Hematopoietic multipotent progenitor cell treated with erythropoietin and hydrocortisone succinate and interleukin-3 and kit ligand, for 15 days (in vitro differentiated cells): ENCODE data around the gene SMIM1.
"Not testable (repeated sequence)": the region's sequence is repeated elsewhere in the genome, so short reads cannot be mapped to it uniquely, and the experiment has no call there.

Source experiments
- DNase-seq: peaks from one replicate; pipeline ENCODE4 v3.0.0-alpha.2; 2015; ENCODE audit warnings: low spot score

Gene SMIM1

GRCh38 chr1:3796215-3797061 is 23.9 kb downstream of the SMIM1 start, which contains the start of gene LRRC47:
LRRC47 (minus strand) TSS chr1:3796498; CDS start chr1:3796476, 22 bp downstream.
- DNase-seq, result peak; percentile 90

GRCh38 chr1:3799976-3800685 is 27.6 kb downstream of the SMIM1 start:
- no peak for DNase-seq

GRCh38 chr1:3800795-3801194 is 28.2 kb downstream of the SMIM1 start:
- not testable (repeated sequence) for DNase-seq

DNA sequence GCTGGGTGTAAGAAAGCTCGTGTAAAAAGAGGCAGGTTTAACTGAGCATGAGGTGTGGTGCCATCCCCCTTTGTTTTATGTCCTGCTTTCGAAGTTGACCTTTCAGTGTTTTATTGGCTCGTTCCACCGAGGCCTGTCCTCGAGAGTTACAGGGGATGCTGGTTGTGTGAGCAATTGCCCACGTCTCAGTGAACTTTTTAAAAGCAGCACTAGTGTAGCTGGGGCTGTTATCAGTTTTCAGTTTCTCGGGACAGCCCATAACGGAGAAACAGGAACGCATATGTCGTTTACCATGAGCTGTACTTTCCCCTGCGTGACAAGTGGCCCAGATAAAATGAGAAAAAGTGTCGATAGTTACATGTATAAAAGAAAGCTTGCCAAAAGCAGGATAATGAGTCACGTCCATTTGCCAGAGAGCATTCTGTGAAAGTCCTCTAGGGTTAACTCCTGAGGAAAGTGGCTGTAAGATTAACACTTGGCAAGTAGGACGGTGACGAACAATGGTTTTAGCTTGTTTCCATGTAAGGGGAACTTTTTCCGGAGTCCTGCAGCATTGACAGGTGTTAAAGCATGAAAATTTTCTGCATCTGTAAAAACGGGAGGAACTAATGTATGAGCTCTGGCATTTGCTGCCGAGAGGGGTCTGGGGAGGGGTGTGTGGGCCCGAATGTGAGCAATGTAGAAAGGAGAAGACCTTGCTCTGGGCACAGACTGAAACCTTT is 31.5 kb downstream of the SMIM1 start:
- DNase-seq, result peak; percentile 36

DNA sequence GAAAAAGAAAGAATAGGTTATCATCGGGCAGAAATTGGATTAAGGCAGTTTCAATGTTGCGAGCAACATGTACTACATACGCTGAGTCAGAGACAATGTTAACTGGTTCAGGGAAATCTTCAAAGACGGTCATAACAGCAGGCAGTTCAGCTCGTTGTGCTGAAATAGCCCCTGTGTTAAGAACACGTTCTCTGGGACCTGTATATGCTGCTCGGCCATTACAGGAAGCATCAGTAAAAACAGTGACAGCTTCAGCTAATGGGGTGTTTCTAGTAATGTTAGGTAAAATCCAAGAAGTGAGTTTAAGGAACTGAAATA is 32.0 kb downstream of the SMIM1 start:
- not testable (repeated sequence) for DNase-seq

DNA sequence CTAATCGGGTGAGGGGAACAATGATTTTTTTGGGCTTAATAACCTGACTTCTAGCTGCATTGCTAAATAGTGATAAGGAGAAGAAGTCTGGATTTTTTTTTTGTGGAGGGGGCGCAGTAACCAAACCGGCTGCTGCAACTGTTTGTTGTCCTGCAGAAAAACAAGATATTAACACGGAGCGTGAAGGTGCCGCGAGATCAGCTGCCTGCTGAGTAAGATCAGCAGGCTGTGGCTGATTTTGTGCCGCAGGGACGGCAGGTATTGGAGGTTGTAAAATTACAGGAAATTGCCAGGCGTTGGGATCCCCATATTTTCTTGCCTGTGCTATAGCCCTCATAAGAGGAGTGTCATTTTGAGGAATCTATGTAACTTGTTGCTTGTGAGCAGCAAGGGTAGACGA is 32.5 kb downstream of the SMIM1 start:
- DNase-seq, result no peak

DNA sequence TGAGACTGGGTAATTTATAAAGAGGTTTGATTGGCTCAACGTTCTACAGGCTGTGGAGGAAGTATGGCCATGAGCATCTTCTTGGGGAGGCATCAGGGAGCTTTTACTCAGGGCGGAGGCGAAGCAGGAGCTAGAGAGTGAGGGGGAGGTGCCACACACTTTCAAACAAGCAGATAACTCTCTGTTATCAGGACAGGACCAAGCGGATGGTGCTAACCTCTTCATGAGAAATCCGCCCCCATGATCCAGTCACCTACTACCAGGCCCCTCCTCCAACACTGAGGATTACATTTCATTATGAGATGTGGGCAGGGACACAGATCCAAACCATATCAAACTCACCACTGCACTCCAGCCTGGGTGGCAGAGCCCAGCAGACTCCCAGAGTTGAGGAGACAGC is 35.2 kb downstream of the SMIM1 start:
- no peak for DNase-seq

- DNase-seq, result no peak
These were observed 37.1 kb downstream of the SMIM1 start for GRCh38 chr1:3809680-3810079.

DNA sequence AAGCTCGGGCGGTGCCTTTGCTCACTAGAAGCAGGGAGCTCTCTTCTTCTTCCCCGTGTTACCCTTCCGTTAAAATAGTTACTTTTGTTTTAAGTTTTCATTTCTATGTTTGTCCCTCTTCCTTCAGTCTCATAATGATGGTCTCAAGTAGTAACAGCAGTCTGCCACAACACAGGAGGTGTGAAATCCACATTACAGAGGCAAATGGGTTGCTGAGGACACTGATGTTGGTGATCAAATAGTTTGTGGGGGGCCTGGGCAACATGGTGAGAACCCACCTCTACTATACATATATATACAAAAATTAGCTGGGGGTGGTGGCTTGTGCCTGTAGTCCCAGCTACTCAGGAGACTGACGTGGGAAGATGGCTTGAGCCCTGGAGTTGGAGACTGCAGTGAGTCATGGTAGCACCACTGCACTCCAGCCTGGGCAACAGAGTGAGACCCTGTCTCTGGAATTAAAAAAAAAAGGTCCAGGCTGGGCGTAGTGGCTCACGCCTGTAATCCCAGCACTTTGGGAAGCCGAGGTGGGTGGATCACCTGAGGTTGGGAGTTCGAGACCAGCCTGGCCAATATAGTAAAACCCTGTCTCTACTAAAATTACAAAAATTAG is 37.7 kb downstream of the SMIM1 start:
- DNase-seq, result not testable (repeated sequence)

DNA sequence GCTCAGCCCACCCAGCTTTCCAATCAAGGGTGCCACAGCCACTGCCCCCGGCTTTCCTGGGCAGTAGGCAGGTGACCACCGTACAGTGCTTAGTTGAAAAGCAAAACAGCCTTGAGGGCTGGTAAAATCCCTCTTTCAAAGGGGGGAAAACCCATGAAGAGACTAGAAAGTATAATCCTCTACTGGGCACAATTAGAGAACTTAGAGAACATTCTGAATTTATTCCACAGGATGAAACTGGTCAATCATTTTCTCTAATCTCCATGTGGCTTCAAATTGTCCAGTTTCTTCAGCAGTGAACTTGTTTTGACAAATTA is 39.0 kb downstream of the SMIM1 start:
- no peak for DNase-seq

DNA sequence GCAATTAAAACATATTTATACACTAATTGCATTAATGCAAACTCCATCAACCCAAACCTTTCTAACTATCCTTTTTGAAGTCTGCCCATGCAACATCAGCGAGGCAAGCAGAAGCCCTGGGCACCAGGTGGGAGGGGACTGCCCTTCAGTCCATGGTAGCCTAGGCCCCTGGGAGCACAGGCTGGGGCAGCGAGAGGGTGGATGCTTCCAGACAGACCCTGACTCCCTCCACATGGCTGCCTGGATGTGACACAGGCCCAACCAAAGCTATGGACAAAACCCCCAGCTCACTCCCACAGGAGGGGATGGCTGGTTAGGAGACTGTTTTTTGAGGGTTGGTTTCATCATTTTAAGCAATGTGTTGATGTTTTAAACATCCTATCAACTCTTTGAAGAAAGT is 41.5 kb downstream of the SMIM1 start:
- DNase-seq, result no peak

DNA sequence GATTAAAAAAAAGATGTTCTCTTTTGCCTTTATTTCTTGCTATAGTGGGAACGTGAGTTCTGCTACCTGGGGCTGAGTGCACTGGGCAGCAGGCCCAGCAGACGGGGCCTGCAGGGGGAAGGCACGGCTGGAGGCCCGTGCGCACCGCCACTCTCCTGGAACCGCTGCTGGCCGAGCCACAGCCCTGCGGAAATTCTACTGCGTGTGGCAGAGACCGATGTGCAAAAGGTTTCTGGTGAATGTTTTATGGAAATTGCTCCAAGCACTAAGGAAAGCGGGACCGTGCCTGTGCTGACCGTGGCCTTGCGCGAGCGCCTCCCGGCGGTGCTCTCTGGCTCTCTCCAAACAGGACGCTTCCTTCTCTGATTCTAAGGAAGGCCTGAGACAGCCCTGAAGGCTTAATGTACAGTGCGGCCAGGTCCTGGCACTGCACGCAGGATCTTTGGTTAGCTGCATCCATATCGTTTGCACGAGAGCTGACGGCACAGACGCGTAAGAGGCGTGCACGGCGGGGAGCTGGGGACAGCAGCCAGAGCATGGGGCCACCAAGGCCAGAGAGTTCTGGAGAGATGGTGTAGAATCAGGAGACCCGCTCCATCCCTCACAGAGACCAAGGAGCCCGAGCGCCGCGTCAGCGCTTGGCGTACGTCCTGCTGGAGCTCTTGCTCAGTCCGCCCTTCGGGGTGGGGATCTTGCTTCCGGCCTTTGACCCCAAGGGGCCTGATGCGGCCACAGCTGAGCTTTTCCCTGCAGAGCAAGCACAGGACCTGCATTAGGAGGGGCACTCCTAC is 42.4 kb downstream of the SMIM1 start:
- DNase-seq, result no peak

DNA sequence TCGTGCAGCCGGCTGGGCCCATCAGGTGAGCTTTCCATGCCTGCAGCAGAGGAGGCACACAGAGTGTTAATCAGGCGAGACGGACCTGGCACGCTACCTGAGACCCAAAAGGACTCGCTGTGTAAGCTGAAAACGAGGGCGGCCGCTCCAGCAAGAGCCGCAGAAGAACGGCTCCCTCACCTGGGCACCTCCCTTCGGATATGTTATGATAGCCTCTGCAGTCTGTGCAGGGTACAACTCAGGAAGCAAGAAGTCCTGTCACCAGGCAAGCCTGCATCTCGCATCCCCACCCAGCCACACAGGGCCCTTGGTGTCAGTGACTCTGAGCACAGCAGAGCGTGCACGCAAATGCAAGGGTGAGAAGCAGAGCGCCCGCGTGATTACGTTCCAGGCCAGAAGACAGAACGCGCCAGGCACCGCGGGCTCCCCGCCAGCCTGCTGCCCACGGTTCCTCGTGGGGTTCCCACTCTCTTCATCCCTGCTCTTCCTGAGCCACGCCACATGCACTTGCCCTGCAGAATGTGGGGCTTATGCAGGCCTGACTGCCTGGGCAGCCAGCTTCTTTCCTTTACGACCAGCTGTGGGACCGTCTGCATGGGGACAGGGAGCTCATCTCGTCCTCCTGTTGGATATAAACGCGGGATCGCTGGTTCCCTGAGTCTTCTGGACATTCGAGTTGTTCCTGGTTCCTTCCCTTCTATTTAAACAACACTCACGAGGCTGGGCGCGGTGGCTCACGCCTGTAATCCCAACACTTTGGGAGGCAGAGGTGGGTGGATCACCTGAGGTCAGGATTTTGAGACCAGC is 44.0 kb downstream of the SMIM1 start:
- DNase-seq, result no peak

DNA sequence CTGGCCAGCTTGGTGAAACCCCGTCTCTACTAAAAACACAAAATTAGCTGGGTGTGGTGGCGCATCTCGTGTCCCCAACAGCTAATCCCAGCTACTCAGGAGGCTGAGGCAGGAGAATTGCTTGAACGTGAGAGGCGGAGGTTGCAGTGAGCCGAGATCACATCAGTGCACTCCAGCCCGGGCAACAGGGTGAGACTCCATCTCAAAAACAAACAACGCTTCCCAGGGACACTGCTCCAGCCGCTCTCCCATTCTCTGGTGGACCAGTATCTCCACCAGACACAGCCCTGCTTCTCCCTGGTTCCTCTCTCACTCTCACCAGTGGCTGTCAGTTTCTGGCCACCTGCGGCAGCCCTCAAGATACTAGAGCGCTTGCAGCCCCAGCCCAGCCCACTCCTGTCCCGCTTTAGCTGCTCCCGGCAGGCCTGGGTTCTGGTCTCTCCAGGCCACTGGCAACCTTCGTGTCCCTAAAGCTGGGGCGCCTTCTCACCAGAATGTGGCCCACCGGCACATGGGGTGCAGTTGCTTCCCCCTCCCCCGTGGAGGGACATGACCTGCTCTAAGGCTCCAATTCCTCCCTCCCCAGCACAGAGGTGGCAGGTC is 44.7 kb downstream of the SMIM1 start:
- DNase-seq, result no peak

DNA sequence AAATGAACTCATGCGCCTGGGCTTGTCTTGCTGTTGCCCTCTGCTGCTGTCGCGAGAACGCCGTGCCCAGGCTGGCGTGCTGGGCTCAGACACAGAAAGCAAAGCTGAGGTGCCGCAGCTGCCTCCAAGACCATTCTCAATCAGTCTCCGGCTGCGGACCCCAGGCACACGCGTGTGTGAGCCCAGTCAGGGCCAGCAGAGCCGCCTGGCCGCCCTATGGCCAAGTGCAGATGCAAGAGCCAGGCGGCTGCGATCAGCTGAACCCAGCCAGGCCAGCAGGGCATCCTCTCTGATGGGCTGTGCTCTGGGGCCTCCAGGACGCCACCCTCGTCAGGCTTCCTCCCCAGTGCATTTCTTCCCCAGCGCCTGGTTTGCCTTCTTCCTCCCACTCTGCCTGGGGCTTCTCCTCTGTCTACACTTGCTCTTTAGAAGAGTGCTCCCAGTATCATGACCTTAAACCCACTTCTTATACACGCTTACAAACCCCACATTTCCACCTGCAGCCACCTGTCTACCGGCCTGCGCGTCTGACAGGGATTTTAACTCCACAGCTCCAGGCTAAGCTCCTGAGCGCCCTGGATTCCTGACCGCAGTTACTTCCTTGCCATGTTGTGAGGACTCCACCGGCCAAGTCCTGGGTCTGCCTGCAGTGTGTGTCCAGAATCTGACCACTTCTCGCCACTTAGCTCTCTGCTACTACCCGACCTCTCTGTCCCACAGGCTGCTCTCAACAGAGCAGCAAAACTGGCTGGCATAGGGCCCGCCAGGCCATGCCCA is 45.5 kb downstream of the SMIM1 start:
- no peak for DNase-seq

GRCh38 chr1:3819771-3820200 is 47.2 kb downstream of the SMIM1 start:
- no peak for DNase-seq

DNA sequence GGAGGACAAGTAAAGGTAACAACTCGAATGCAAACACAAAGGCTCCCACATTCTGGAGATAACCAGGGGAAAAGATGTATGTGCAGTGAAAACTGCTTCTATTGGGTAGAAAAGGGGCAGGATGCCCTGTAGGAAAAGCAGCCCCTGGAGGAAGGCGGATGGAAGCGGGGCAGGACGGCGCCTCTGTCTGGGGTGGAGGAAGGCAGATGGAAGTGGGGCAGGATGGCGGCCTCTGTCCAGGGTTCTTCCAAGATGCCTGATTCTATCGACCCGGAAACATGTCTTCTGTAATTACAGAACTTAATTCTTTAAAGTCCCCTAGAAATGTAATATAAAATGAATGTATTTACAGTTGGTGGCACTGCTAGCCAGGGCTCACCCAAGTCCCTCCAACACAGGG is 47.8 kb downstream of the SMIM1 start:
- no peak for DNase-seq

GRCh38 chr1:3821004-3821403 is 48.5 kb downstream of the SMIM1 start:
- DNase-seq, result no peak

DNA sequence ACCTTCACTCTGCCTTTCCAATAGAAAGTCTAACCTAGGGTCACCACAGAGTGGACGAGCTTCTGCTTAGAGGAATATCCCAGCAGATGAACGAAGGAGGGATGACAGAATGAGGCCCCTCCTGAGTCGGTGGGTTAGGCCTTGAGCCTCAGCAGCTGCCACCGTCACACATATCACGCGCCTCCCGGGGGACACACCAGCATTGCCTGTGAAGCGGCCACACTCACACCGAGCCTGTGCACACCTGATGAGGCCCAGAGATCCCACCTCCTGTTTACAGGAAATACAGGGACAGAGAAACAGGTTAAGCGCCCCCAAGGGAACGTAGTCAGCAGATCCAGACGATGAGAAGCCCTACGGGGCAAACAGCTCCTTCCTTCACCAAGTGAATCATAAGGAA is 48.9 kb downstream of the SMIM1 start:
- no peak for DNase-seq

GRCh38 chr1:3821908-3822307 is 49.4 kb downstream of the SMIM1 start:
- no peak for DNase-seq
